Measurements from ENCODE around the gene SLAMF7. TPM values are rescaled to one million over a fixed set of nuclear protein-coding genes. Genes with fewer than 3 reads are reported as not detected.
"Not testable (repeated sequence)": the region's sequence is repeated elsewhere in the genome, so short reads cannot be mapped to it uniquely, and the experiment has no call there.

The SLAMF7 gene
- total RNA-seq, 1 donor from 2014 or later, result 0.56 TPM

GRCh38 chr1:160727316-160727640 lies 11.8 kb upstream of the SLAMF7 start:
- DNase-seq (ENCODE audit: low spot score), result no peak
- Mint-ChIP-seq H3K9me3 (ENCODE audit: unreplicated experiment) (no peaks in the 10 kb centered on the region), H3K4me1 (ENCODE audit: unreplicated experiment) (peaks cover 8% of the 10 kb centered on the region)

GRCh38 chr1:160731564-160731963 lies 7.5 kb upstream of the SLAMF7 start:
- H3K4me3 Mint-ChIP-seq (ENCODE audit: unreplicated experiment); DNase-seq (ENCODE audit: low spot score); H3K27ac Mint-ChIP-seq (ENCODE audit: unreplicated experiment); H3K9me3 Mint-ChIP-seq (ENCODE audit: unreplicated experiment); H3K36me3 Mint-ChIP-seq (ENCODE audit: low read depth, unreplicated experiment); H3K4me1 Mint-ChIP-seq (ENCODE audit: unreplicated experiment); H3K27me3 Mint-ChIP-seq (ENCODE audit: unreplicated experiment): not testable (repeated sequence)

More at GRCh38 chr1:160727316-160727640, 11.8 kb upstream of the SLAMF7 start:
- H3K36me3 Mint-ChIP-seq (ENCODE audit: low read depth, unreplicated experiment), result no peaks in the 10 kb centered on the region
- no peak for TF ChIP-seq CTCF (IDR thresholded peaks at IDR 0.05; ENCODE audit: unreplicated experiment)
- peaks cover 3% of the 10 kb centered on the region for H3K27me3 Mint-ChIP-seq (ENCODE audit: unreplicated experiment)
- H3K4me3 Mint-ChIP-seq (ENCODE audit: unreplicated experiment), result no peak overlapping the region
- H3K27ac Mint-ChIP-seq (ENCODE audit: unreplicated experiment), result no peak overlapping the region

GRCh38 chr1:160731990-160732389 lies 7.1 kb upstream of the SLAMF7 start:
- Mint-ChIP-seq H3K4me3 (ENCODE audit: unreplicated experiment) (no peak overlapping the region), H3K36me3 (ENCODE audit: low read depth, unreplicated experiment) (peaks cover 3% of the 10 kb centered on the region), H3K27ac (ENCODE audit: unreplicated experiment) (no peak overlapping the region), H3K27me3 (ENCODE audit: unreplicated experiment) (no peaks in the 10 kb centered on the region), H3K4me1 (ENCODE audit: unreplicated experiment) (no peaks in the 10 kb centered on the region), H3K9me3 (ENCODE audit: unreplicated experiment) (no peaks in the 10 kb centered on the region)
- no peak for TF ChIP-seq CTCF (IDR thresholded peaks at IDR 0.05; ENCODE audit: unreplicated experiment)
- DNase-seq (ENCODE audit: low spot score), result no peak

GRCh38 chr1:160733898-160734297 lies 5.1 kb upstream of the SLAMF7 start:
- H3K4me1 Mint-ChIP-seq (ENCODE audit: unreplicated experiment), result no peaks in the 10 kb centered on the region
- peaks cover 4% of the 10 kb centered on the region for H3K36me3 Mint-ChIP-seq (ENCODE audit: low read depth, unreplicated experiment)
- DNase-seq (ENCODE audit: low spot score), result no peak
- no peak for TF ChIP-seq CTCF (IDR thresholded peaks at IDR 0.05; ENCODE audit: unreplicated experiment)
- H3K27me3 Mint-ChIP-seq (ENCODE audit: unreplicated experiment), result no peaks in the 10 kb centered on the region
- no peak overlapping the region for H3K27ac Mint-ChIP-seq (ENCODE audit: unreplicated experiment)
- H3K9me3 Mint-ChIP-seq (ENCODE audit: unreplicated experiment), result no peaks in the 10 kb centered on the region
- H3K4me3 Mint-ChIP-seq (ENCODE audit: unreplicated experiment), result no peak overlapping the region

GRCh38 chr1:160734301-160734700 lies 4.7 kb upstream of the SLAMF7 start:
- no peak for TF ChIP-seq CTCF (IDR thresholded peaks at IDR 0.05; ENCODE audit: unreplicated experiment)
- Mint-ChIP-seq H3K27me3 (ENCODE audit: unreplicated experiment) (no peaks in the 10 kb centered on the region), H3K9me3 (ENCODE audit: unreplicated experiment) (no peaks in the 10 kb centered on the region), H3K36me3 (ENCODE audit: low read depth, unreplicated experiment) (peaks cover 4% of the 10 kb centered on the region), H3K4me1 (ENCODE audit: unreplicated experiment) (no peaks in the 10 kb centered on the region), H3K4me3 (ENCODE audit: unreplicated experiment) (no peak overlapping the region), H3K27ac (ENCODE audit: unreplicated experiment) (no peak overlapping the region)
- DNase-seq (ENCODE audit: low spot score), result no peak

GRCh38 chr1:160738271-160738670 lies 776 bp upstream of the SLAMF7 start:
- TF ChIP-seq CTCF (IDR thresholded peaks at IDR 0.05; ENCODE audit: unreplicated experiment), result no peak
- no peak overlapping the region for H3K27ac Mint-ChIP-seq (ENCODE audit: unreplicated experiment)
- H3K4me3 Mint-ChIP-seq (ENCODE audit: unreplicated experiment), result no peak overlapping the region
- no peaks in the 10 kb centered on the region for H3K9me3 Mint-ChIP-seq (ENCODE audit: unreplicated experiment)
- peaks cover 4% of the 10 kb centered on the region for H3K36me3 Mint-ChIP-seq (ENCODE audit: low read depth, unreplicated experiment)
- H3K27me3 Mint-ChIP-seq (ENCODE audit: unreplicated experiment), result no peaks in the 10 kb centered on the region
- H3K4me1 Mint-ChIP-seq (ENCODE audit: unreplicated experiment), result peaks cover 20% of the 10 kb centered on the region
- no peak for DNase-seq (ENCODE audit: low spot score)

Measured in endothelial cell (in vitro differentiated cells).